ENCODE results near the gene ACVR1B. TPM values are rescaled to one million over a fixed set of nuclear protein-coding genes. Genes with fewer than 3 reads are reported as not detected.
A peak's percentile ranks its signal among the peaks of the same experiment; 100 is the strongest.

The ACVR1B gene
- total and polyA plus RNA-seq, 4 donors, result 4.0 to 21.9 (median 12.0) TPM

DNA sequence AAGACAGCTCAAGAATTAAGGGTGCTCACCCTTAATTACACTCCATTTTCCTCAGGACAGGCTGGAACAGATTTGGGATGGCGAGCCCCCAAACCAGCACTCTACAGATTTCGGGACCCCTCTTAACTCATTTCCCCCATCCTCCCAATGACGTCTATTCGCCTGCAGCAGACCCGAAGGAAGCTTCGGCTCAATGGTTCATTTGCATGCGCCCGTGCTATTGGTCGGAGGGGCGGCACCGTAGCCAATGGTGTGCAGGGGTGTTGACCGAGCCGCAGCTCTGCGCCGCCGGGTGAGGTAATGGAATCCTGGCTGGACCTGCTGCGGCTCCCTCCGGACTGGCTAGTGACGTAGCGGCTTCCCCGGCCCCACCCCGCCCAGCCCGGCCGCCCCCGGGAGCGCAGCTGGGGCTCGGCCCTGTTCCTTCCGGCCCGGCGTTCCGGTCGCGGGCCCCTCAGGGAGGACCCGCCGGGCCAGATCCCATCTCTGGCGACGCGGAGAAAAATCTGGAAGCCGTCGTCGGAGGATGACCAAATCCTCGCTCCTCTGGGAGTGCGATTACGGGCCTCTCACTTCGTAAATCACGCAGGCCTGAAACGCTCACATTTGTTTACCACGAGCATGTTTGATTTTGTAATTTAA is 81.4 kb downstream of the ACVR1B start:
- no peaks in the 10 kb centered on the region for H3K9me3 ChIP-seq (ENCODE audit: control insufficient read depth in 4 of 4, low read length in 3 of 4)
- H3K4me3 ChIP-seq (ENCODE audit: low read depth in 1 of 3, low read length in 3 of 3), result peak overlapping the region in 2 of 3 donors; percentile 19 to 28

More for the DNA sequence above, 81.4 kb downstream of the ACVR1B start:
- DNase-seq (ENCODE audit: low spot score), result peak; percentile 86
- WGBS, result 2% methylated on average over 48 of the region's 48 CpGs
- peaks cover 0 to 12% (median 7%) of the 10 kb centered on the region in 4 donors for H3K4me1 ChIP-seq (ENCODE audit: control insufficient read depth in 4 of 4, insufficient read depth in 4 of 4, low read length in 3 of 4)
- no peaks in the 10 kb centered on the region for H3K27me3 ChIP-seq (ENCODE audit: control insufficient read depth in 4 of 4, insufficient read depth in 4 of 4, low read length in 3 of 4)
- H3K27ac ChIP-seq (ENCODE audit: low read depth in 1 of 2, low read length in 2 of 2), result peak overlapping the region; percentile 77 to 96
- peak overlapping the region; percentile 80 to 92 for H3K9ac ChIP-seq (ENCODE audit: low read depth in 1 of 2, low read length in 2 of 2)
- TF ChIP-seq, protein P1, sequence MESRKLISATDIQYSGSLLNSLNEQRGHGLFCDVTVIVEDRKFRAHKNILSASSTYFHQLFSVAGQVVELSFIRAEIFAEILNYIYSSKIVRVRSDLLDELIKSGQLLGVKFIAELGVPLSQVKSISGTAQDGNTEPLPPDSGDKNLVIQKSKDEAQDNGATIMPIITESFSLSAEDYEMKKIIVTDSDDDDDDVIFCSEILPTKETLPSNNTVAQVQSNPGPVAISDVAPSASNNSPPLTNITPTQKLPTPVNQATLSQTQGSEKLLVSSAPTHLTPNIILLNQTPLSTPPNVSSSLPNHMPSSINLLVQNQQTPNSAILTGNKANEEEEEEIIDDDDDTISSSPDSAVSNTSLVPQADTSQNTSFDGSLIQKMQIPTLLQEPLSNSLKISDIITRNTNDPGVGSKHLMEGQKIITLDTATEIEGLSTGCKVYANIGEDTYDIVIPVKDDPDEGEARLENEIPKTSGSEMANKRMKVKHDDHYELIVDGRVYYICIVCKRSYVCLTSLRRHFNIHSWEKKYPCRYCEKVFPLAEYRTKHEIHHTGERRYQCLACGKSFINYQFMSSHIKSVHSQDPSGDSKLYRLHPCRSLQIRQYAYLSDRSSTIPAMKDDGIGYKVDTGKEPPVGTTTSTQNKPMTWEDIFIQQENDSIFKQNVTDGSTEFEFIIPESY (IDR thresholded peaks at IDR 0.05), result no peak
- TF ChIP-seq FOXA2 (IDR thresholded peaks at IDR 0.05) (no peak), YY1 (IDR thresholded peaks at IDR 0.05) (peak; percentile 51), SP1 (IDR thresholded peaks at IDR 0.05) (peak; percentile 77), HNF4A (conservative IDR thresholded peaks at IDR 0.05) (no peak), HNF4G (IDR thresholded peaks at IDR 0.05) (no peak), TAF1 (conservative IDR thresholded peaks at IDR 0.05) (no peak), NR2F2 (IDR thresholded peaks at IDR 0.05) (no peak), GABPA (IDR thresholded peaks at IDR 0.05 in 1 of 2, conservative IDR thresholded peaks at IDR 0.05 in 1 of 2) (peak in 1 of 2 donors; percentile 67), FOXA1 (IDR thresholded peaks at IDR 0.05) (no peak), RAD21 (IDR thresholded peaks at IDR 0.05) (peak in 1 of 2 donors; percentile 34), JUND (IDR thresholded peaks at IDR 0.05) (peak; percentile 76 to 90), EGR1 (IDR thresholded peaks at IDR 0.05; ENCODE audit: low read depth in 2 of 2) (peak in 1 of 2 donors; percentile 34), RXRA (IDR thresholded peaks at IDR 0.05) (peak in 1 of 2 donors; percentile 53)
- TF ChIP-seq, protein P2, sequence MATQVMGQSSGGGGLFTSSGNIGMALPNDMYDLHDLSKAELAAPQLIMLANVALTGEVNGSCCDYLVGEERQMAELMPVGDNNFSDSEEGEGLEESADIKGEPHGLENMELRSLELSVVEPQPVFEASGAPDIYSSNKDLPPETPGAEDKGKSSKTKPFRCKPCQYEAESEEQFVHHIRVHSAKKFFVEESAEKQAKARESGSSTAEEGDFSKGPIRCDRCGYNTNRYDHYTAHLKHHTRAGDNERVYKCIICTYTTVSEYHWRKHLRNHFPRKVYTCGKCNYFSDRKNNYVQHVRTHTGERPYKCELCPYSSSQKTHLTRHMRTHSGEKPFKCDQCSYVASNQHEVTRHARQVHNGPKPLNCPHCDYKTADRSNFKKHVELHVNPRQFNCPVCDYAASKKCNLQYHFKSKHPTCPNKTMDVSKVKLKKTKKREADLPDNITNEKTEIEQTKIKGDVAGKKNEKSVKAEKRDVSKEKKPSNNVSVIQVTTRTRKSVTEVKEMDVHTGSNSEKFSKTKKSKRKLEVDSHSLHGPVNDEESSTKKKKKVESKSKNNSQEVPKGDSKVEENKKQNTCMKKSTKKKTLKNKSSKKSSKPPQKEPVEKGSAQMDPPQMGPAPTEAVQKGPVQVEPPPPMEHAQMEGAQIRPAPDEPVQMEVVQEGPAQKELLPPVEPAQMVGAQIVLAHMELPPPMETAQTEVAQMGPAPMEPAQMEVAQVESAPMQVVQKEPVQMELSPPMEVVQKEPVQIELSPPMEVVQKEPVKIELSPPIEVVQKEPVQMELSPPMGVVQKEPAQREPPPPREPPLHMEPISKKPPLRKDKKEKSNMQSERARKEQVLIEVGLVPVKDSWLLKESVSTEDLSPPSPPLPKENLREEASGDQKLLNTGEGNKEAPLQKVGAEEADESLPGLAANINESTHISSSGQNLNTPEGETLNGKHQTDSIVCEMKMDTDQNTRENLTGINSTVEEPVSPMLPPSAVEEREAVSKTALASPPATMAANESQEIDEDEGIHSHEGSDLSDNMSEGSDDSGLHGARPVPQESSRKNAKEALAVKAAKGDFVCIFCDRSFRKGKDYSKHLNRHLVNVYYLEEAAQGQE (IDR thresholded peaks at IDR 0.05), result peak; percentile 61
- TF ChIP-seq, protein P3, sequence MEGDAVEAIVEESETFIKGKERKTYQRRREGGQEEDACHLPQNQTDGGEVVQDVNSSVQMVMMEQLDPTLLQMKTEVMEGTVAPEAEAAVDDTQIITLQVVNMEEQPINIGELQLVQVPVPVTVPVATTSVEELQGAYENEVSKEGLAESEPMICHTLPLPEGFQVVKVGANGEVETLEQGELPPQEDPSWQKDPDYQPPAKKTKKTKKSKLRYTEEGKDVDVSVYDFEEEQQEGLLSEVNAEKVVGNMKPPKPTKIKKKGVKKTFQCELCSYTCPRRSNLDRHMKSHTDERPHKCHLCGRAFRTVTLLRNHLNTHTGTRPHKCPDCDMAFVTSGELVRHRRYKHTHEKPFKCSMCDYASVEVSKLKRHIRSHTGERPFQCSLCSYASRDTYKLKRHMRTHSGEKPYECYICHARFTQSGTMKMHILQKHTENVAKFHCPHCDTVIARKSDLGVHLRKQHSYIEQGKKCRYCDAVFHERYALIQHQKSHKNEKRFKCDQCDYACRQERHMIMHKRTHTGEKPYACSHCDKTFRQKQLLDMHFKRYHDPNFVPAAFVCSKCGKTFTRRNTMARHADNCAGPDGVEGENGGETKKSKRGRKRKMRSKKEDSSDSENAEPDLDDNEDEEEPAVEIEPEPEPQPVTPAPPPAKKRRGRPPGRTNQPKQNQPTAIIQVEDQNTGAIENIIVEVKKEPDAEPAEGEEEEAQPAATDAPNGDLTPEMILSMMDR (IDR thresholded peaks at IDR 0.05; ENCODE audit: low read depth, low read length, missing input control), result no peak
- TF ChIP-seq, protein P4, sequence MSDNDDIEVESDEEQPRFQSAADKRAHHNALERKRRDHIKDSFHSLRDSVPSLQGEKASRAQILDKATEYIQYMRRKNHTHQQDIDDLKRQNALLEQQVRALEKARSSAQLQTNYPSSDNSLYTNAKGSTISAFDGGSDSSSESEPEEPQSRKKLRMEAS (IDR thresholded peaks at IDR 0.05), result no peak
- TF ChIP-seq, protein P5, sequence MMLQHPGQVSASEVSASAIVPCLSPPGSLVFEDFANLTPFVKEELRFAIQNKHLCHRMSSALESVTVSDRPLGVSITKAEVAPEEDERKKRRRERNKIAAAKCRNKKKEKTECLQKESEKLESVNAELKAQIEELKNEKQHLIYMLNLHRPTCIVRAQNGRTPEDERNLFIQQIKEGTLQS (IDR thresholded peaks at IDR 0.05), result no peak
- H3K36me3 ChIP-seq (ENCODE audit: control insufficient read depth in 4 of 4, insufficient read depth in 3 of 4, low read depth in 1 of 4, low read length in 3 of 4), result no peaks in the 10 kb centered on the region

All from liver (tissue), 9 donors.